ENCODE measurements around the gene HHIPL1.
"Not testable (repeated sequence)": the region's sequence is repeated elsewhere in the genome, so short reads cannot be mapped to it uniquely, and the experiment has no call there.

The HHIPL1 gene

GRCh38 chr14:99636487-99636886, 8.4 kb upstream of the HHIPL1 start:
- Histone ChIP-seq H3K36me3 (ENCODE audit: insufficient read depth, low read length) (no peaks in the 10 kb centered on the region), H3K9me3 (ENCODE audit: insufficient read depth, low read depth, low read length) (no peaks in the 10 kb centered on the region), H3K27ac (ENCODE audit: low read depth, low read length) (no peak overlapping the region), H3K4me3 (ENCODE audit: low read length) (no peak overlapping the region), H3K27me3 (ENCODE audit: insufficient read depth, low read length) (no peaks in the 10 kb centered on the region), H3K4me1 (ENCODE audit: insufficient read depth, low read length) (no peaks in the 10 kb centered on the region), H3K9ac (ENCODE audit: low read depth, low read length) (no peak overlapping the region)
- 86% methylated on average over 5 of the region's 5 CpGs for WGBS

GRCh38 chr14:99637624-99638023, 7.3 kb upstream of the HHIPL1 start:
- Histone ChIP-seq H3K36me3 (ENCODE audit: insufficient read depth, low read length) (no peaks in the 10 kb centered on the region), H3K27ac (ENCODE audit: low read depth, low read length) (no peak overlapping the region), H3K4me3 (ENCODE audit: low read length) (no peak overlapping the region), H3K27me3 (ENCODE audit: insufficient read depth, low read length) (no peaks in the 10 kb centered on the region), H3K4me1 (ENCODE audit: insufficient read depth, low read length) (no peaks in the 10 kb centered on the region), H3K9me3 (ENCODE audit: insufficient read depth, low read depth, low read length) (no peaks in the 10 kb centered on the region), H3K9ac (ENCODE audit: low read depth, low read length) (no peak overlapping the region)
- 92% methylated on average over 7 of the region's 7 CpGs for WGBS

GRCh38 chr14:99642771-99643170, 2.2 kb upstream of the HHIPL1 start:
- H3K9me3 ChIP-seq (ENCODE audit: insufficient read depth, low read depth, low read length); H3K4me1 ChIP-seq (ENCODE audit: insufficient read depth, low read length); H3K4me3 ChIP-seq (ENCODE audit: low read length); H3K27ac ChIP-seq (ENCODE audit: low read depth, low read length); H3K9ac ChIP-seq (ENCODE audit: low read depth, low read length); H3K36me3 ChIP-seq (ENCODE audit: insufficient read depth, low read length): not testable (repeated sequence)
- peaks cover 31% of the 10 kb centered on the region for H3K27me3 ChIP-seq (ENCODE audit: insufficient read depth, low read length)
- WGBS = 94% methylated on average over 5 of the region's 5 CpGs

GRCh38 chr14:99643343-99643742, 1.6 kb upstream of the HHIPL1 start:
- Histone ChIP-seq H3K27ac (ENCODE audit: low read depth, low read length) (no peak overlapping the region), H3K4me1 (ENCODE audit: insufficient read depth, low read length) (no peaks in the 10 kb centered on the region), H3K4me3 (ENCODE audit: low read length) (no peak overlapping the region), H3K36me3 (ENCODE audit: insufficient read depth, low read length) (no peaks in the 10 kb centered on the region), H3K9ac (ENCODE audit: low read depth, low read length) (no peak overlapping the region), H3K27me3 (ENCODE audit: insufficient read depth, low read length) (peaks cover 31% of the 10 kb centered on the region), H3K9me3 (ENCODE audit: insufficient read depth, low read depth, low read length) (no peaks in the 10 kb centered on the region)
- 75% methylated on average over 6 of the region's 6 CpGs for WGBS

- no peaks in the 10 kb centered on the region for H3K4me1 ChIP-seq (ENCODE audit: insufficient read depth, low read length)
- no peak overlapping the region for H3K27ac ChIP-seq (ENCODE audit: low read depth, low read length)
- 76% methylated on average over 11 of the region's 11 CpGs for WGBS
- H3K9me3 ChIP-seq (ENCODE audit: insufficient read depth, low read depth, low read length) = no peaks in the 10 kb centered on the region
- H3K27me3 ChIP-seq (ENCODE audit: insufficient read depth, low read length) = peaks cover 31% of the 10 kb centered on the region
- H3K4me3 ChIP-seq (ENCODE audit: low read length) = peak overlapping the region; percentile 68
- H3K36me3 ChIP-seq (ENCODE audit: insufficient read depth, low read length) = no peaks in the 10 kb centered on the region
- no peak overlapping the region for H3K9ac ChIP-seq (ENCODE audit: low read depth, low read length)
Measured at GRCh38 chr14:99644035-99644587, 818 bp upstream of the HHIPL1 start.

GRCh38 chr14:99645545-99646505, 896 bp downstream of the HHIPL1 start:
- no peaks in the 10 kb centered on the region for H3K9me3 ChIP-seq (ENCODE audit: insufficient read depth, low read depth, low read length)
- peak overlapping the region; percentile 68 for H3K4me3 ChIP-seq (ENCODE audit: low read length)
- no peaks in the 10 kb centered on the region for H3K36me3 ChIP-seq (ENCODE audit: insufficient read depth, low read length)
- H3K27me3 ChIP-seq (ENCODE audit: insufficient read depth, low read length) = peaks cover 31% of the 10 kb centered on the region
- no peak overlapping the region for H3K27ac ChIP-seq (ENCODE audit: low read depth, low read length)
- H3K4me1 ChIP-seq (ENCODE audit: insufficient read depth, low read length) = no peaks in the 10 kb centered on the region
- H3K9ac ChIP-seq (ENCODE audit: low read depth, low read length) = peak overlapping the region; percentile 72; the same call in 1 of the 2 replicates
- 62% methylated on average over 32 of the region's 32 CpGs for WGBS

GRCh38 chr14:99647411-99647810, 2.5 kb downstream of the HHIPL1 start:
- Histone ChIP-seq H3K4me3 (ENCODE audit: low read length) (no peak overlapping the region), H3K27me3 (ENCODE audit: insufficient read depth, low read length) (peaks cover 31% of the 10 kb centered on the region), H3K4me1 (ENCODE audit: insufficient read depth, low read length) (no peaks in the 10 kb centered on the region), H3K27ac (ENCODE audit: low read depth, low read length) (no peak overlapping the region), H3K36me3 (ENCODE audit: insufficient read depth, low read length) (no peaks in the 10 kb centered on the region), H3K9me3 (ENCODE audit: insufficient read depth, low read depth, low read length) (no peaks in the 10 kb centered on the region), H3K9ac (ENCODE audit: low read depth, low read length) (no peak overlapping the region)
- WGBS = 87% methylated on average over 7 of the region's 7 CpGs

- Histone ChIP-seq H3K4me3 (ENCODE audit: low read length) (no peak overlapping the region), H3K27ac (ENCODE audit: low read depth, low read length) (no peak overlapping the region), H3K9me3 (ENCODE audit: insufficient read depth, low read depth, low read length) (no peaks in the 10 kb centered on the region), H3K9ac (ENCODE audit: low read depth, low read length) (no peak overlapping the region), H3K27me3 (ENCODE audit: insufficient read depth, low read length) (peaks cover 31% of the 10 kb centered on the region), H3K36me3 (ENCODE audit: insufficient read depth, low read length) (no peaks in the 10 kb centered on the region), H3K4me1 (ENCODE audit: insufficient read depth, low read length) (no peaks in the 10 kb centered on the region)
- 90% methylated on average over 8 of the region's 8 CpGs for WGBS
Measured at GRCh38 chr14:99648027-99648784, 3.3 kb downstream of the HHIPL1 start.

- 91% methylated on average over 8 of the region's 8 CpGs for WGBS
- H3K9me3 ChIP-seq (ENCODE audit: insufficient read depth, low read depth, low read length) = no peaks in the 10 kb centered on the region
- H3K27me3 ChIP-seq (ENCODE audit: insufficient read depth, low read length) = peaks cover 21% of the 10 kb centered on the region
- H3K36me3 ChIP-seq (ENCODE audit: insufficient read depth, low read length) = no peaks in the 10 kb centered on the region
- H3K4me3 ChIP-seq (ENCODE audit: low read length) = no peak overlapping the region
- H3K9ac ChIP-seq (ENCODE audit: low read depth, low read length) = no peak overlapping the region
- no peak overlapping the region for H3K27ac ChIP-seq (ENCODE audit: low read depth, low read length)
- H3K4me1 ChIP-seq (ENCODE audit: insufficient read depth, low read length) = no peaks in the 10 kb centered on the region
Measured at GRCh38 chr14:99649219-99649618, 4.3 kb downstream of the HHIPL1 start.

- peaks cover 17% of the 10 kb centered on the region for H3K27me3 ChIP-seq (ENCODE audit: insufficient read depth, low read length)
- WGBS = 92% methylated on average over 8 of the region's 8 CpGs
- no peak overlapping the region for H3K27ac ChIP-seq (ENCODE audit: low read depth, low read length)
- no peaks in the 10 kb centered on the region for H3K4me1 ChIP-seq (ENCODE audit: insufficient read depth, low read length)
- no peaks in the 10 kb centered on the region for H3K9me3 ChIP-seq (ENCODE audit: insufficient read depth, low read depth, low read length)
- no peak overlapping the region for H3K4me3 ChIP-seq (ENCODE audit: low read length)
- no peak overlapping the region for H3K9ac ChIP-seq (ENCODE audit: low read depth, low read length)
- H3K36me3 ChIP-seq (ENCODE audit: insufficient read depth, low read length) = no peaks in the 10 kb centered on the region
Measured at GRCh38 chr14:99649643-99650042, 4.7 kb downstream of the HHIPL1 start.

GRCh38 chr14:99650189-99650588, 5.3 kb downstream of the HHIPL1 start:
- 89% methylated on average over 7 of the region's 9 CpGs for WGBS
- no peak overlapping the region for H3K9ac ChIP-seq (ENCODE audit: low read depth, low read length)
- H3K36me3 ChIP-seq (ENCODE audit: insufficient read depth, low read length) = no peaks in the 10 kb centered on the region
- no peak overlapping the region for H3K4me3 ChIP-seq (ENCODE audit: low read length)
- no peaks in the 10 kb centered on the region for H3K4me1 ChIP-seq (ENCODE audit: insufficient read depth, low read length)
- H3K27me3 ChIP-seq (ENCODE audit: insufficient read depth, low read length) = peaks cover 11% of the 10 kb centered on the region
- no peaks in the 10 kb centered on the region for H3K9me3 ChIP-seq (ENCODE audit: insufficient read depth, low read depth, low read length)
- no peak overlapping the region for H3K27ac ChIP-seq (ENCODE audit: low read depth, low read length)

Data from HUES64 (cell line).